ENCODE results near the gene RNU4-1. TPM values are rescaled to one million over a fixed set of nuclear protein-coding genes. Genes with fewer than 3 reads are reported as not detected.

Gene RNU4-1
- polyA plus RNA-seq, 1 experiment: not detected

DNA sequence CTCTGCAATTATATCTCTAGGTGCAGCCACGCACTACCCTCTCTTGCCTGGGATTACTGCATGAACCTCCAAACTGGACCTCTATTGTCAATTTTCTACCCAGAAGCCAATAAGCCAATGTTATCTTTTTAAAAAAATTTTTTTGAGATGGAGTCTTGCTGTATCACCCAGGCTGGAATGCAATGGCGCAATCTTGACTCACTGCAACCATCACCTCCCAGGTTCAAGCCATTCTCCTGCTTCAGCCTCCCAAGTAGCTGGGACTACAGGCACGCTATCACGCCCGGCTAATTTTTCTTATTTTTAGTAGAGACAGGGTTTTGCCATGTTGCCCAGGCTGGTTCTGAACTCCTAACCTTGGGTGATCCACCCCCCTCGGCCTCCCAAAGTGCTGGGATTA, 16.3 kb downstream of the RNU4-1 start:
- no peak overlapping the region for H3K4me3 ChIP-seq (ENCODE audit: low read depth, low read length)
- ChIA-PET POLR2A (no interaction called here), CTCF (interaction anchor here (1.2 to 3.7 kb wide), 2 partner anchors 11 to 75 kb away, joined by 3 to 21 read pairs; partner anchors contain the start of gene PXN)
- no peak for DNase-seq (ENCODE audit: low read depth, low spot score)
- H3K27me3 ChIP-seq (ENCODE audit: control insufficient read depth, insufficient read depth, low read length): no peaks in the 10 kb centered on the region
- TF ChIP-seq, protein P1, sequence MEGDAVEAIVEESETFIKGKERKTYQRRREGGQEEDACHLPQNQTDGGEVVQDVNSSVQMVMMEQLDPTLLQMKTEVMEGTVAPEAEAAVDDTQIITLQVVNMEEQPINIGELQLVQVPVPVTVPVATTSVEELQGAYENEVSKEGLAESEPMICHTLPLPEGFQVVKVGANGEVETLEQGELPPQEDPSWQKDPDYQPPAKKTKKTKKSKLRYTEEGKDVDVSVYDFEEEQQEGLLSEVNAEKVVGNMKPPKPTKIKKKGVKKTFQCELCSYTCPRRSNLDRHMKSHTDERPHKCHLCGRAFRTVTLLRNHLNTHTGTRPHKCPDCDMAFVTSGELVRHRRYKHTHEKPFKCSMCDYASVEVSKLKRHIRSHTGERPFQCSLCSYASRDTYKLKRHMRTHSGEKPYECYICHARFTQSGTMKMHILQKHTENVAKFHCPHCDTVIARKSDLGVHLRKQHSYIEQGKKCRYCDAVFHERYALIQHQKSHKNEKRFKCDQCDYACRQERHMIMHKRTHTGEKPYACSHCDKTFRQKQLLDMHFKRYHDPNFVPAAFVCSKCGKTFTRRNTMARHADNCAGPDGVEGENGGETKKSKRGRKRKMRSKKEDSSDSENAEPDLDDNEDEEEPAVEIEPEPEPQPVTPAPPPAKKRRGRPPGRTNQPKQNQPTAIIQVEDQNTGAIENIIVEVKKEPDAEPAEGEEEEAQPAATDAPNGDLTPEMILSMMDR (IDR thresholded peaks at IDR 0.05; ENCODE audit: low read depth, low read length): no peak
- peaks cover 11% of the 10 kb centered on the region; the same call in 1 of the 2 replicates for H3K9me3 ChIP-seq (ENCODE audit: control insufficient read depth, insufficient read depth, low read length)
- no peak overlapping the region for H3K27ac ChIP-seq (ENCODE audit: low read depth, low read length)

GRCh38 chr12:120267736-120268135, 25.3 kb downstream of the RNU4-1 start:
- no peak overlapping the region for H3K4me3 ChIP-seq (ENCODE audit: low read depth, low read length)
- TF ChIP-seq, protein P1 (IDR thresholded peaks at IDR 0.05; ENCODE audit: low read depth, low read length): no peak
- no peak for DNase-seq (ENCODE audit: low read depth, low spot score)
- no peak overlapping the region for H3K27ac ChIP-seq (ENCODE audit: low read depth, low read length)
- CTCF ChIA-PET: interaction anchor here (2.8 to 21.8 kb wide), 4 partner anchors 18 to 66 kb away, joined by 18 to 685 read pairs (median 60); partner anchors contain the start of gene RPLP0
- no peaks in the 10 kb centered on the region for H3K27me3 ChIP-seq (ENCODE audit: control insufficient read depth, insufficient read depth, low read length)
- POLR2A ChIA-PET: interaction anchor here (1.8 to 10.0 kb wide), 3 partner anchors 24 to 67 kb away, joined by 11 to 118 read pairs (median 80); partner anchors contain the start of genes RNU4-2 and RPLP0
- no peaks in the 10 kb centered on the region; the same call in 1 of the 2 replicates for H3K9me3 ChIP-seq (ENCODE audit: control insufficient read depth, insufficient read depth, low read length)

- Histone ChIP-seq H3K27me3 (ENCODE audit: control insufficient read depth, insufficient read depth, low read length) (no peaks in the 10 kb centered on the region), H3K9me3 (ENCODE audit: control insufficient read depth, insufficient read depth, low read length) (no peaks in the 10 kb centered on the region; the same call in 1 of the 2 replicates), H3K4me3 (ENCODE audit: low read depth, low read length) (no peak overlapping the region), H3K27ac (ENCODE audit: low read depth, low read length) (no peak overlapping the region)
- TF ChIP-seq, protein P1 (IDR thresholded peaks at IDR 0.05; ENCODE audit: low read depth, low read length): no peak
- POLR2A ChIA-PET: interaction anchor here (1.2 to 10.0 kb wide), 4 partner anchors 9 to 66 kb away, joined by 8 to 118 read pairs (median 76); partner anchors contain the start of genes RNU4-1, RNU4-2 and RPLP0
- DNase-seq (ENCODE audit: low read depth, low spot score): no peak
- CTCF ChIA-PET: interaction anchor here (0.5 to 21.8 kb wide), 14 partner anchors 9 to 85 kb away, joined by 3 to 685 read pairs (median 16); partner anchors contain the start of genes RNU4-2 and RPLP0
These were observed 26.7 kb downstream of the RNU4-1 start for GRCh38 chr12:120266180-120266870.

- ChIA-PET POLR2A (interaction anchor here (0.7 to 10.0 kb wide), 7 partner anchors 9 to 65 kb away, joined by 3 to 118 read pairs (median 8); partner anchors contain the start of genes RNU4-1, RNU4-2 and RPLP0), CTCF (interaction anchor here (0.5 to 21.8 kb wide), 26 partner anchors 10 to 148 kb away, joined by 3 to 685 read pairs (median 5); partner anchors contain the start of genes RNU4-2 and RPLP0)
- Histone ChIP-seq H3K27ac (ENCODE audit: low read depth, low read length) (peak within 1 kb of the TSS; percentile 21), H3K4me3 (ENCODE audit: low read depth, low read length) (peak within 1 kb of the TSS; percentile 77), H3K27me3 (ENCODE audit: control insufficient read depth, insufficient read depth, low read length) (no peaks in the 10 kb centered on the region), H3K9me3 (ENCODE audit: control insufficient read depth, insufficient read depth, low read length) (no peaks in the 10 kb centered on the region; the same call in 1 of the 2 replicates)
- TF ChIP-seq, protein P1 (IDR thresholded peaks at IDR 0.05; ENCODE audit: low read depth, low read length): peak; percentile 66
- no peak for DNase-seq (ENCODE audit: low read depth, low spot score)
These were observed 27.4 kb downstream of the RNU4-1 start, which contains the start of gene PXN for GRCh38 chr12:120265473-120266179. TSS of gene PXN (minus strand) at chr12:120265730. CDS start at chr12:120265629, 101 bp downstream.
